K562 (cell line): ENCODE measurements around the gene ATF5. TPM values are rescaled to one million over a fixed set of nuclear protein-coding genes. Genes with fewer than 3 reads are reported as not detected.
A peak's percentile ranks its signal among the peaks of the same experiment; 100 is the strongest.

Experiments
- ETS2 ChIP-seq: IDR thresholded peaks from 2 replicates; pipeline ENCODE4 v1.6.1; 2016; ENCODE audit warnings: borderline replicate concordance, missing genetic modification characterization, mild to moderate bottlenecking, moderate library complexity, missing compliant biosample characterization; ENCODE audit not compliant: poor library complexity, severe bottlenecking
- HSF4 ChIP-seq: fragments of 250-450 bp; sonication (Bioruptor Pico); IDR thresholded peaks from 2 replicates; pipeline ENCODE4 v2.1.2; 2022; ENCODE audit warnings: mild to moderate bottlenecking, moderate library complexity, borderline replicate concordance
- KDM1A ChIP-seq, 2 experiments: fragments of 450-650 bp; IDR thresholded peaks; 2 replicates each; pipeline ENCODE4 v1.6.1; 2016; ENCODE audit warnings: mild to moderate bottlenecking in 2 of 2
- MAFG ChIP-seq: fragments of 450-650 bp; conservative IDR thresholded peaks from 2 replicates; pipeline ENCODE4 v1.6.1; 2016; ENCODE audit warnings: missing genetic modification characterization, missing compliant biosample characterization
- MTF1 ChIP-seq: fragments of 250-450 bp; sonication (Bioruptor Pico); IDR thresholded peaks from 2 replicates; pipeline ENCODE4 v1.9.0; 2021; ENCODE audit warnings: moderate library complexity, mild to moderate bottlenecking, inconsistent platforms, borderline replicate concordance
- RBM17 ChIP-seq: fragments of 200-400 bp; formaldehyde crosslinking; IDR thresholded peaks from 2 replicates; pipeline ENCODE4 v1.6.1; 2017; ENCODE audit warnings: low read depth, mild to moderate bottlenecking, low read length, borderline replicate concordance
- RBM39 ChIP-seq: fragments of 200-400 bp; formaldehyde crosslinking; optimal IDR thresholded peaks from 2 replicates; pipeline ENCODE3; 2018; ENCODE audit warnings: low read depth, low read length
- SMAD2 ChIP-seq: fragments of 150-350 bp; IDR thresholded peaks from 2 replicates; pipeline ENCODE4 v1.6.1; 2014; ENCODE audit warnings: low read depth, mild to moderate bottlenecking, low read length
- TCF3 ChIP-seq: sonication (generic); formaldehyde crosslinking; IDR thresholded peaks from 2 replicates; pipeline ENCODE4 v1.4.0; 2020; ENCODE audit warnings: mild to moderate bottlenecking, missing genetic modification reagents
- ZNF551 ChIP-seq: fragments of 250-450 bp; sonication (Bioruptor Pico); IDR thresholded peaks from 2 replicates; pipeline ENCODE4 v1.5.0; 2021; ENCODE audit warnings: mild to moderate bottlenecking, moderate library complexity
- polyA plus RNA-seq, 8 experiments: library from polyadenylated mRNA; depleted of rRNA in 4 of 8; stranded (reverse) in 5 of 8; unstranded in 3 of 8; fragments of >200 nt; fragmentation: Nextera tagmentation in 2 of 8; fragmentation: Illumina TruSeq in 1 of 8; extraction: Ambion mirVana in 2 of 8; extraction: Trizol in 1 of 8; gene quantifications; 2 replicates each; pipeline versions ENCODE4 v1.2.1 to v1.2.3, GENCODE V29; 2011 to 2014; ENCODE audit warnings: inconsistent platforms in 1 of 8, missing spikeins in 1 of 8
- total RNA-seq, 7 experiments: library from RNA; depleted of rRNA in 6 of 7; stranded (reverse); fragments of >200 nt in 6 of 7; fragmentation: Illumina TruSeq in 2 of 7; extraction: Trizol in 2 of 7; gene quantifications; 2 replicates each; pipeline versions ENCODE4 v1.2.1 to v1.2.3, GENCODE V29; 2011 to 2021; ENCODE audit warnings: low replicate concordance in 1 of 7
- TF ChIP-seq, protein P1 (sequence below): fragments of 200-600 bp; sonication (generic); IDR thresholded peaks from one replicate; pipeline ENCODE4 v1.6.1; 2012; ENCODE audit warnings: mild to moderate bottlenecking, low read depth, low read length, inconsistent platforms
- TF ChIP-seq, protein P2 (sequence below): fragments of 450-650 bp; formaldehyde crosslinking; IDR thresholded peaks from 2 replicates; pipeline ENCODE4 v1.4.0; 2020; ENCODE audit warnings: mild to moderate bottlenecking, moderate library complexity
- TF ChIP-seq, protein P3 (sequence below): sonication (generic); formaldehyde crosslinking; IDR thresholded peaks from 2 replicates; pipeline ENCODE4 v1.9.0; 2022; ENCODE audit warnings: mild to moderate bottlenecking, missing genetic modification reagents
- TF ChIP-seq, protein P4 (sequence below): fragments of 250-450 bp; sonication (Bioruptor Pico); IDR thresholded peaks from 2 replicates; pipeline ENCODE4 v1.5.0; 2020; ENCODE audit warnings: mild to moderate bottlenecking

ATF5 gene
- total and polyA plus RNA-seq, 9 of the 15 experiments (the other 6 are each of a cell fraction or from before 2014, with no cell fraction given), result 3.0 to 57.6 (median 11.1) TPM

DNA sequence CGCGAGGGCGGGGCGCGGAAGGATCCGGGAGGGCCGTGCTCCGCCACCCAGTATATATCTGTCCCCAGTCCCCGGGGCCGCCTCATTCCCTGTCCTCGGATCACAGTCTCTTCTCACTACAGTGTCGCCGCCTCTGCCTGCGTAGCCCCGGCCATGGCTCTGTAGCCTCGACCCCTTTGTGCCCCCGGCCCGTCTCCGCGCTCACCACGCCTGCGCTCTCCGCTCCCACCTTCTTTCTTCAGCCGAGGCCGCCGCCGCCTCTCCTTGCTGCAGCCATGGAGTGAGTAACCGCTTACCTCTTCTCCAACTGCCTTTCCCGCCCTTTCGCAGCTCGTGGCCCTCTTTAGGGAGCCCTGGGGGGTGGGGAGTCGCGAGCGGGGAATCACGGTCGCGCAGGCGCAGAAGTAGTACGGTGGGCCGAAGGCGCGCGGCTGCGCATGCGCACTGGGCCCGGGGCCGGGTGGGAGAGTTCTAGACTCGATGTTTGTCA is at the start of gene ATF5, which contains the start of gene NUP62 (continued):
- TF ChIP-seq, protein P1, sequence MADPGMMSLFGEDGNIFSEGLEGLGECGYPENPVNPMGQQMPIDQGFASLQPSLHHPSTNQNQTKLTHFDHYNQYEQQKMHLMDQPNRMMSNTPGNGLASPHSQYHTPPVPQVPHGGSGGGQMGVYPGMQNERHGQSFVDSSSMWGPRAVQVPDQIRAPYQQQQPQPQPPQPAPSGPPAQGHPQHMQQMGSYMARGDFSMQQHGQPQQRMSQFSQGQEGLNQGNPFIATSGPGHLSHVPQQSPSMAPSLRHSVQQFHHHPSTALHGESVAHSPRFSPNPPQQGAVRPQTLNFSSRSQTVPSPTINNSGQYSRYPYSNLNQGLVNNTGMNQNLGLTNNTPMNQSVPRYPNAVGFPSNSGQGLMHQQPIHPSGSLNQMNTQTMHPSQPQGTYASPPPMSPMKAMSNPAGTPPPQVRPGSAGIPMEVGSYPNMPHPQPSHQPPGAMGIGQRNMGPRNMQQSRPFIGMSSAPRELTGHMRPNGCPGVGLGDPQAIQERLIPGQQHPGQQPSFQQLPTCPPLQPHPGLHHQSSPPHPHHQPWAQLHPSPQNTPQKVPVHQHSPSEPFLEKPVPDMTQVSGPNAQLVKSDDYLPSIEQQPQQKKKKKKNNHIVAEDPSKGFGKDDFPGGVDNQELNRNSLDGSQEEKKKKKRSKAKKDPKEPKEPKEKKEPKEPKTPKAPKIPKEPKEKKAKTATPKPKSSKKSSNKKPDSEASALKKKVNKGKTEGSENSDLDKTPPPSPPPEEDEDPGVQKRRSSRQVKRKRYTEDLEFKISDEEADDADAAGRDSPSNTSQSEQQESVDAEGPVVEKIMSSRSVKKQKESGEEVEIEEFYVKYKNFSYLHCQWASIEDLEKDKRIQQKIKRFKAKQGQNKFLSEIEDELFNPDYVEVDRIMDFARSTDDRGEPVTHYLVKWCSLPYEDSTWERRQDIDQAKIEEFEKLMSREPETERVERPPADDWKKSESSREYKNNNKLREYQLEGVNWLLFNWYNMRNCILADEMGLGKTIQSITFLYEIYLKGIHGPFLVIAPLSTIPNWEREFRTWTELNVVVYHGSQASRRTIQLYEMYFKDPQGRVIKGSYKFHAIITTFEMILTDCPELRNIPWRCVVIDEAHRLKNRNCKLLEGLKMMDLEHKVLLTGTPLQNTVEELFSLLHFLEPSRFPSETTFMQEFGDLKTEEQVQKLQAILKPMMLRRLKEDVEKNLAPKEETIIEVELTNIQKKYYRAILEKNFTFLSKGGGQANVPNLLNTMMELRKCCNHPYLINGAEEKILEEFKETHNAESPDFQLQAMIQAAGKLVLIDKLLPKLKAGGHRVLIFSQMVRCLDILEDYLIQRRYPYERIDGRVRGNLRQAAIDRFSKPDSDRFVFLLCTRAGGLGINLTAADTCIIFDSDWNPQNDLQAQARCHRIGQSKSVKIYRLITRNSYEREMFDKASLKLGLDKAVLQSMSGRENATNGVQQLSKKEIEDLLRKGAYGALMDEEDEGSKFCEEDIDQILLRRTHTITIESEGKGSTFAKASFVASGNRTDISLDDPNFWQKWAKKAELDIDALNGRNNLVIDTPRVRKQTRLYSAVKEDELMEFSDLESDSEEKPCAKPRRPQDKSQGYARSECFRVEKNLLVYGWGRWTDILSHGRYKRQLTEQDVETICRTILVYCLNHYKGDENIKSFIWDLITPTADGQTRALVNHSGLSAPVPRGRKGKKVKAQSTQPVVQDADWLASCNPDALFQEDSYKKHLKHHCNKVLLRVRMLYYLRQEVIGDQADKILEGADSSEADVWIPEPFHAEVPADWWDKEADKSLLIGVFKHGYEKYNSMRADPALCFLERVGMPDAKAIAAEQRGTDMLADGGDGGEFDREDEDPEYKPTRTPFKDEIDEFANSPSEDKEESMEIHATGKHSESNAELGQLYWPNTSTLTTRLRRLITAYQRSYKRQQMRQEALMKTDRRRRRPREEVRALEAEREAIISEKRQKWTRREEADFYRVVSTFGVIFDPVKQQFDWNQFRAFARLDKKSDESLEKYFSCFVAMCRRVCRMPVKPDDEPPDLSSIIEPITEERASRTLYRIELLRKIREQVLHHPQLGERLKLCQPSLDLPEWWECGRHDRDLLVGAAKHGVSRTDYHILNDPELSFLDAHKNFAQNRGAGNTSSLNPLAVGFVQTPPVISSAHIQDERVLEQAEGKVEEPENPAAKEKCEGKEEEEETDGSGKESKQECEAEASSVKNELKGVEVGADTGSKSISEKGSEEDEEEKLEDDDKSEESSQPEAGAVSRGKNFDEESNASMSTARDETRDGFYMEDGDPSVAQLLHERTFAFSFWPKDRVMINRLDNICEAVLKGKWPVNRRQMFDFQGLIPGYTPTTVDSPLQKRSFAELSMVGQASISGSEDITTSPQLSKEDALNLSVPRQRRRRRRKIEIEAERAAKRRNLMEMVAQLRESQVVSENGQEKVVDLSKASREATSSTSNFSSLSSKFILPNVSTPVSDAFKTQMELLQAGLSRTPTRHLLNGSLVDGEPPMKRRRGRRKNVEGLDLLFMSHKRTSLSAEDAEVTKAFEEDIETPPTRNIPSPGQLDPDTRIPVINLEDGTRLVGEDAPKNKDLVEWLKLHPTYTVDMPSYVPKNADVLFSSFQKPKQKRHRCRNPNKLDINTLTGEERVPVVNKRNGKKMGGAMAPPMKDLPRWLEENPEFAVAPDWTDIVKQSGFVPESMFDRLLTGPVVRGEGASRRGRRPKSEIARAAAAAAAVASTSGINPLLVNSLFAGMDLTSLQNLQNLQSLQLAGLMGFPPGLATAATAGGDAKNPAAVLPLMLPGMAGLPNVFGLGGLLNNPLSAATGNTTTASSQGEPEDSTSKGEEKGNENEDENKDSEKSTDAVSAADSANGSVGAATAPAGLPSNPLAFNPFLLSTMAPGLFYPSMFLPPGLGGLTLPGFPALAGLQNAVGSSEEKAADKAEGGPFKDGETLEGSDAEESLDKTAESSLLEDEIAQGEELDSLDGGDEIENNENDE, result no peak
- TF ChIP-seq, protein P2, sequence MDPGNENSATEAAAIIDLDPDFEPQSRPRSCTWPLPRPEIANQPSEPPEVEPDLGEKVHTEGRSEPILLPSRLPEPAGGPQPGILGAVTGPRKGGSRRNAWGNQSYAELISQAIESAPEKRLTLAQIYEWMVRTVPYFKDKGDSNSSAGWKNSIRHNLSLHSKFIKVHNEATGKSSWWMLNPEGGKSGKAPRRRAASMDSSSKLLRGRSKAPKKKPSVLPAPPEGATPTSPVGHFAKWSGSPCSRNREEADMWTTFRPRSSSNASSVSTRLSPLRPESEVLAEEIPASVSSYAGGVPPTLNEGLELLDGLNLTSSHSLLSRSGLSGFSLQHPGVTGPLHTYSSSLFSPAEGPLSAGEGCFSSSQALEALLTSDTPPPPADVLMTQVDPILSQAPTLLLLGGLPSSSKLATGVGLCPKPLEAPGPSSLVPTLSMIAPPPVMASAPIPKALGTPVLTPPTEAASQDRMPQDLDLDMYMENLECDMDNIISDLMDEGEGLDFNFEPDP (CRISPR knock-in tag), result no peak
- TF ChIP-seq KDM1A (IDR thresholded peaks at IDR 0.05) (no peak), MTF1 (CRISPR knock-in tag) (no peak), ZNF551 (CRISPR knock-in tag) (no peak), TCF3 (CRISPR knock-in tag) (peak; percentile 5), SMAD2 (no peak), RBM39 (no peak), MAFG (no peak), ETS2 (tag) (no peak), RBM17 (no peak), HSF4 (0 out of 2 replicates have a peak, but pooled peaks have one; percentile 2)
- TF ChIP-seq, protein P3, sequence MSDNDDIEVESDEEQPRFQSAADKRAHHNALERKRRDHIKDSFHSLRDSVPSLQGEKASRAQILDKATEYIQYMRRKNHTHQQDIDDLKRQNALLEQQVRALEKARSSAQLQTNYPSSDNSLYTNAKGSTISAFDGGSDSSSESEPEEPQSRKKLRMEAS (CRISPR knock-in tag), result peak; percentile 96; the same call in 1 of the 2 replicates
- TF ChIP-seq, protein P4, sequence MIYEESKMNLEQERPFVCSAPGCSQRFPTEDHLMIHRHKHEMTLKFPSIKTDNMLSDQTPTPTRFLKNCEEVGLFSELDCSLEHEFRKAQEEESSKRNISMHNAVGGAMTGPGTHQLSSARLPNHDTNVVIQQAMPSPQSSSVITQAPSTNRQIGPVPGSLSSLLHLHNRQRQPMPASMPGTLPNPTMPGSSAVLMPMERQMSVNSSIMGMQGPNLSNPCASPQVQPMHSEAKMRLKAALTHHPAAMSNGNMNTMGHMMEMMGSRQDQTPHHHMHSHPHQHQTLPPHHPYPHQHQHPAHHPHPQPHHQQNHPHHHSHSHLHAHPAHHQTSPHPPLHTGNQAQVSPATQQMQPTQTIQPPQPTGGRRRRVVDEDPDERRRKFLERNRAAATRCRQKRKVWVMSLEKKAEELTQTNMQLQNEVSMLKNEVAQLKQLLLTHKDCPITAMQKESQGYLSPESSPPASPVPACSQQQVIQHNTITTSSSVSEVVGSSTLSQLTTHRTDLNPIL (CRISPR knock-in tag), result no peak
